ENCODE data around the gene MAPKAP1.

The MAPKAP1 gene

GRCh38 chr9:125464591-125465385, 242.2 kb downstream of the MAPKAP1 start:
- in situ Hi-C loops (cut with MboI; ENCODE audit: low sequenced_read_pairs), result no loop called here

GRCh38 chr9:125463926-125464325, 243.1 kb downstream of the MAPKAP1 start:
- in situ Hi-C loops (cut with MboI; ENCODE audit: low sequenced_read_pairs), result no loop called here

- in situ Hi-C loops (cut with MboI; ENCODE audit: low sequenced_read_pairs), result no loop called here
These were observed 244.1 kb downstream of the MAPKAP1 start for GRCh38 chr9:125462861-125463291.

GRCh38 chr9:125461636-125462190, 245.3 kb downstream of the MAPKAP1 start:
- in situ Hi-C loops (cut with MboI; ENCODE audit: low sequenced_read_pairs), result no loop called here

- in situ Hi-C loops (cut with MboI; ENCODE audit: low sequenced_read_pairs), result no loop called here
These were observed 245.9 kb downstream of the MAPKAP1 start for GRCh38 chr9:125460883-125461635.

GRCh38 chr9:125460346-125460745, 246.7 kb downstream of the MAPKAP1 start:
- in situ Hi-C loops (cut with MboI; ENCODE audit: low sequenced_read_pairs), result no loop called here

GRCh38 chr9:125457357-125457756, 249.7 kb downstream of the MAPKAP1 start:
- in situ Hi-C loops (cut with MboI; ENCODE audit: low sequenced_read_pairs), result no loop called here

GRCh38 chr9:125455876-125456275, 251.1 kb downstream of the MAPKAP1 start:
- in situ Hi-C loops (cut with MboI; ENCODE audit: low sequenced_read_pairs), result no loop called here

- in situ Hi-C loops (cut with MboI; ENCODE audit: low sequenced_read_pairs), result no loop called here
These were observed 251.9 kb downstream of the MAPKAP1 start for GRCh38 chr9:125455132-125455531.

GRCh38 chr9:125447202-125447802, 259.7 kb downstream of the MAPKAP1 start:
- in situ Hi-C loops (cut with MboI; ENCODE audit: low sequenced_read_pairs), result no loop called here

GRCh38 chr9:125446561-125447094, 260.4 kb downstream of the MAPKAP1 start:
- in situ Hi-C loops (cut with MboI; ENCODE audit: low sequenced_read_pairs), result no loop called here

GRCh38 chr9:125444956-125445506, 262.0 kb downstream of the MAPKAP1 start:
- in situ Hi-C loops (cut with MboI; ENCODE audit: low sequenced_read_pairs), result no loop called here

- in situ Hi-C loops (cut with MboI; ENCODE audit: low sequenced_read_pairs), result no loop called here
These were observed 262.8 kb downstream of the MAPKAP1 start for GRCh38 chr9:125444166-125444565.

- in situ Hi-C loops (cut with MboI; ENCODE audit: low sequenced_read_pairs), result no loop called here
These were observed 263.6 kb downstream of the MAPKAP1 start for GRCh38 chr9:125443367-125443766.

GRCh38 chr9:125442452-125442851, 264.6 kb downstream of the MAPKAP1 start:
- in situ Hi-C loops (cut with MboI; ENCODE audit: low sequenced_read_pairs), result no loop called here

- in situ Hi-C loops (cut with MboI; ENCODE audit: low sequenced_read_pairs), result no loop called here
These were observed 266.6 kb downstream of the MAPKAP1 start for GRCh38 chr9:125440411-125440810.

GRCh38 chr9:125439434-125440272, 267.4 kb downstream of the MAPKAP1 start:
- in situ Hi-C loops (cut with MboI; ENCODE audit: low sequenced_read_pairs), result no loop called here

GRCh38 chr9:125438506-125439433, 268.2 kb downstream of the MAPKAP1 start:
- in situ Hi-C loops (cut with MboI; ENCODE audit: low sequenced_read_pairs), result no loop called here

- in situ Hi-C loops (cut with MboI; ENCODE audit: low sequenced_read_pairs), result no loop called here
These were observed 269.2 kb downstream of the MAPKAP1 start for GRCh38 chr9:125437771-125438221.

Measured in HL-60/S4 treated with retinoic acid at 250 ng/mL for 4 days and 3 days (cell line).